Stimulated activated CD8-positive, alpha-beta memory T cell treated with anti-CD3 and anti-CD28 coated beads, Interleukin-12 subunit alpha, Interleukin-12 subunit beta, amount 100 ng/mL, for 4 hours (primary cell): ENCODE results near the gene CCT8L2.
A peak's percentile ranks its signal among the peaks of the same experiment; 100 is the strongest.
"Not testable (repeated sequence)": the region's sequence is repeated elsewhere in the genome, so short reads cannot be mapped to it uniquely, and the experiment has no call there.

Experiments used
- DNase-seq: peaks from one replicate; pipeline ENCODE4 v3.0.0-alpha.2; 2020; ENCODE audit warnings: low read depth

CCT8L2 gene, protein sequence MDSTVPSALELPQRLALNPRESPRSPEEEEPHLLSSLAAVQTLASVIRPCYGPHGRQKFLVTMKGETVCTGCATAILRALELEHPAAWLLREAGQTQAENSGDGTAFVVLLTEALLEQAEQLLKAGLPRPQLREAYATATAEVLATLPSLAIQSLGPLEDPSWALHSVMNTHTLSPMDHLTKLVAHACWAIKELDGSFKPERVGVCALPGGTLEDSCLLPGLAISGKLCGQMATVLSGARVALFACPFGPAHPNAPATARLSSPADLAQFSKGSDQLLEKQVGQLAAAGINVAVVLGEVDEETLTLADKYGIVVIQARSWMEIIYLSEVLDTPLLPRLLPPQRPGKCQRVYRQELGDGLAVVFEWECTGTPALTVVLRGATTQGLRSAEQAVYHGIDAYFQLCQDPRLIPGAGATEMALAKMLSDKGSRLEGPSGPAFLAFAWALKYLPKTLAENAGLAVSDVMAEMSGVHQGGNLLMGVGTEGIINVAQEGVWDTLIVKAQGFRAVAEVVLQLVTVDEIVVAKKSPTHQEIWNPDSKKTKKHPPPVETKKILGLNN

DNA sequence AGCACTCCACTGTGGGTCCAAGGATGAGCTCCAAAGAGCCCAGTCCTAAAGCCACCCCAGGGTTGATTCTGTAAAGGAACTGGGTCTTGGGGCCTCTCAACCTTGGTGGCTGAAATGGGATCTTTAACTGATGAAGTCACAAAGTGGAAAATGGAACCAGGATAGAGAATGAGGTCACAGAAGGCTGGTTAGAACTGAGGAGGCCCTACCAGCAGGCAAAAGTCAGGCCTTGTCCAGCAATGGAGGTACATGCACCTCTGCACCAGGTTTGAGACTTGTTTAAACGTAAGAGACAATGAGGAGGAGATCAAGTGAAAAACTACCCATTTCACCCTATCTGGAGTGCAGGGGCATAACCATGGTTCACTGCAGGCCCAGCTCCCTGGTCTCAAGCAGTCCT, at the start of gene CCT8L2:
TSS of gene CCT8L2 (minus strand) at position 101 of the 400 bp plus-strand sequence. CDS start 260 bp downstream, outside the sequence.
- not testable (repeated sequence) for DNase-seq

DNA sequence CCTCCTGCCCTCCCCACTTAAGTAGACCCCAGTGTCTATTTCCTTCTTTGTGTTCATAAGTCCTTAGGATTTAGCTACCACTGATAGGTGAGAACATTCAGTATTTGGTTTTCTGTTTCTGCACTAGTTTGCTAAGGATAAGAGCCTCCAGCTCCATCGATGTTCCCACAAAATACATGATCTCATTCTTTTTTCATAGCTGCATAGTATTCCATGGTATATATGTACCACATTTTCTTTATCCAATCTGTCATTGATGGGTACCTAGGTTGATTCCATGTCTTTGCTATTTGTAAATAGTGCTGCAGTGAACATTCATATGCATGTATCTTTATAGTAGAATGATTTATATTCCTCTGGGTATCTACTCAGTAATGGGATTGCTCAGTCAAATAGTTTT, 42.8 kb upstream of the CCT8L2 start:
- DNase-seq = not testable (repeated sequence)

DNA sequence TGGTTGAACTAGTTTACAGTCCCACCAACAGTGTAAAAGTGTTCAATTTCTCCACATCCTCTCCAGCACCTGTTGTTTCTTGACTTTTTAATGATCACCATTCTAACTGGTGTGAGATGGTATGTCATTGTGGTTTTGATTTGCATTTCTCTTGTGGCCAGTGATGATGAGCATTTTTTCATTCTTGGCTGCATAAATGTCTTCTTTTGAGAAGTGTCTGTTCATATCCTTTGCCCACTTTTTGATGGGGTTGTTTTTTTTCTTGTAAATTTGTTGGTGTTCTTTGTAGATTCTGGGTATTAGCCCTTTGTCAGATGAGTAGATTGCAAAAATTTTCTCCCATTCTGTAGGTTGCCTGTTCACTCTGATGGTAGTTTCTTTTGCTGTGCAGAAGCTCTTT, 41.5 kb upstream of the CCT8L2 start:
- not testable (repeated sequence) for DNase-seq

DNA sequence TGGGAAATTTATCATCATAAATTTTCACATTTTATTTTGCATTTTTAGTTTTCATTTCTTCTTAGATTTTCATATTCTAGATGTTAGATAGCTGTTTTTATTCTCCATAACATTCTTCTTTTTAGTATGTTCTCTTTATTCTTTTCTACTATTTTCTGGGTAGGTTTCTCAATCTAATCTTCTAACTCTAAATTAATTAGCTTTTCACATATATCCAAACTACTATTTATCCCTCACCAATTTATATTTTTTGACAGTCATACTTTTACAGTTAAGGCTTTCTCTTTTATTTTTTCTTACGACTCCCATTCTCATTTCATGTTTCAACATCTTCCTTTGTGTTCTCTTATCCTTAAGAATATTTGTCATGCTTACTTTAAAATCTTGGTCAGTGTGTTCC, 35.9 kb upstream of the CCT8L2 start:
- DNase-seq = not testable (repeated sequence)

DNA sequence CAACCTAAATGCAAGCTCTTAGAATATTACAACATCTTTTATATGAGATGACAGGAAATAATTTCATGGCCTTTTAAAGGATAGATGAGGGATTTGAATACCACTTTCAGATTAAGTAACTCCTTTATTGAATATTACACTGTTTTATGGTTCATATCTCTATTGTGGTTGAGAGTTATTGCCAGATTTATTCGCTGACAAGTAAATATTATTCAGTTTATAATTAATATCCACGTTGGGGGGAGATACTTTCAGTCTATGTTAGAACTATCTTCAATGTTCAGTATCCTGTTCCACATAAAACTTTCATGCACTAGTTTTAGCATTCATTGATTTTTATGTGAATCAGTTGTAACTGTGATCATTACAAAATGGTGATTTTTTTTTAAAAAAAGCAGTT, 32.4 kb upstream of the CCT8L2 start:
- DNase-seq = not testable (repeated sequence)

DNA sequence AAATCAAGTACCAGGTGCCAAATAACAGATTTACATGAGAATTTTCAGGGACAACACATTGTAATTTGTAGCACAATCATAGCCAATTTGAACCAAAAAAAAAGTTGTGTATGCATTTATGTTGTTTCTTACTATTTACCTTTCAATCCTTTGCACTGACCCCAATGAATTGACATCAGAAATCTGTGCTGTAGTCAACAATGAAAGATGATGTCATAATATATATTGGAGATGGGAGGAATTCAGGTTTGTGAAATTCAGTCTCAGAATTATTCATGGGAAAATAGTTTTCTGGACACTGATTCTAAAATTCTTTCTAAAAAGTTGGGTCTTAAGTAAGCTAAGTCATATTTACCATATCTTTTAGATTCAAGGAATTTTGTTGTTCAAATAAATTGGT, 31.0 kb upstream of the CCT8L2 start:
- DNase-seq = not testable (repeated sequence)

DNA sequence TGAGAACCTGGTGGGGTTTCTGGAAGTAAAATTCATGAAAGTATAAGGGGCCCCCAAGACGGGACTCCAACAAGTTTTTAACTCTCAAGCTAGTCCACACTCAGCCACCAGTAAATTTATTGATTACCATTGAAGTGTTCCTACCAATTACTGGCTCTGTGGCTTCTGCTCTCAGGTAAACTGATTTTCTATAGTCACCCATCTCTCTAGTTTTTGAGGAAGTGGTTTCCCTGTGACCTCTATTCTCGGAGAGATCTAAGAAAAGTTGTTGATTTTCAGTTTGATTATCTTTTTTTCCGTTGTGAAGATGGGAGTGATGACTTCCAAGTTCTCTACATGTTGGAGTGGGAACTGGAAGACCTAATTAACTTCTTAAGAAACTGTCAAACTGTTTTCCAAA, 24.9 kb upstream of the CCT8L2 start:
- DNase-seq = not testable (repeated sequence)

DNA sequence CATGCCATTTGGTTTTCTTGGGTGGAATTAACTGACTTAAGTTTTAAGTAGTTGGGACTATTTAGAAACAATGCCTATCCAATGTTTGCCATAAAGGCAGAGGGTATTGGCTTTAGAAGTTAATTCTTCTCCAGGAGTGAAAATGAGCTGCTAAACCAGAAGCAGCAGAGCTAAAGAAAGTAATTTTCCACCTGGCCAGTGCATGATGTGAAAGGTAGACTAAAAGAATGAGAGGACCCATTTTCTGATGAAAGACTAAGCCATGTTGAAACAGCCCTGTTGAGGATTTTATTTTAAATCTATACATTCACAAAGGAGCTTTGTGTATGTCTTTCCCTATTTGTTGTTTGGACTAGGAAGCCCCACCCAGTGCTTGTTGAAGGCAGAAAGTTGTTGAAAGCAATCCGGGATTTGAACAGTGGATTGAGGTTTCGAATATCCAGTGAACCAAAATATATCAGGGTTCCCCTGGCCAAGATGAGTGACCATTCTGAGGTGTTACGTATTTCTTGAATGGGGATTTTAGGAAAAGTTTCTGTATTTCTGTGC, 23.9 kb upstream of the CCT8L2 start:
- DNase-seq = not testable (repeated sequence)

DNA sequence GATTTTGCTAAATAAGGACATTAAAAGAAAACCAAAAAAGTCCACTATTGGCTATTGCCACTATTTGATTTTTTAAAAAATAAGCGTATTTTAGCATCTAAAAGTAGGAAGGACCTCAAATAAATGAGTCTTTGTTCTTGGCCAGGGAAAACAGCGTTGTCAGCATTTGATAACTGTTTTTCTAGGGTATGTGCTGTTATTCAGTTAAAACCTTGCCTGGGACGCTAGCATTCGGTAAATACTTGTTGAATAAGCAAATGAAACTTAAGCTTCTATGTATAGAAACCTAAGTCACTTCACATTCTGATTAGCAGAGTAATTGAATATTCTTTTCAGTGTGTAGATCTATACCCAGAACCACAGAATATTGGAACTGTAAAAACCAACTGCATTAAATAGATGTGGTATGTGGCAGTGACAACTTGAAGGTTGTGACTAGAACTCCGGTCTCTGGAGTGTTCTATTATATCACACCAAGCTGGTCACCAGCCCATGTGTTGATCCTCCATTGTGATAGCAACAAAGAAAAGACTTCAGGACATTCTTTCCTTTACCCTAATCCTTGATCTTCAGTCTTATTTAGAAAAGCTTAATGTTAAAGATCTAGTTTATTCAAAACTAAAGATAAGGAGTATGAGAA, 23.1 kb upstream of the CCT8L2 start:
- DNase-seq = not testable (repeated sequence)

DNA sequence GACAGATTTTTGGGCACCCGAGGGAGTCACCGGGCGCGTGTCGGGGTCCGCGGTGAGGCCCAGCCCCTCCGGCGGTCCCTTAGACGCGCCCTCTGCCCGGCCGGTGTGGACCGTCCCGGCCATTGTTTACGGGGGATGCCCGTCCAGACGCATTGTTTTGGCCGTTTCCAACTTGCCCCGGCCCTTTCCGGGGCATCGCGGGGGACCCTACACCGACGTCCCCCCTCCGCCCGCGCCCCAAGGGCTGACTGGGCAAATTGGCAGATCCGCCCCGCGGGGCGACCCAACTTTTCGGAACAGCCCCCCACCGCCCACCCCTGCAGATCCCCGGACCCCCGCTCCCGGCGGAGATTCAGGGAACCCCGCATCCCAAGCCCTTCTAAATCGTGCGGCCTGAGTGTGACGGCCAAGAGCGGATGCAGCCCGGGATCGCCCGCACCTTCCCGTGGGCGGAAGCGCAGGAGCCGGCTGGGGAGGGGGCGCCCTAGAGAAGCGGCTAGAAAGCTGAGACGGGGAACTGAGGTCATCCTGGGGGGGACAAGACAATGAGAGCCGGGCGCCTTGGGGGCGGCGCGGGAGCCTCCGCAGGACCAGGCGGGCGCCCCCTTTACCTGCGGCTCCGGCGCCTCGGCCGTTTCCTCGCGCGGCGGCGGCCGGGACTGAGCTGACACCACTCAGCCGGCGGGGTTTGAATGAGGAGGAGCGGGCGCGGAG, 17.1 kb upstream of the CCT8L2 start:
- no peak for DNase-seq

DNA sequence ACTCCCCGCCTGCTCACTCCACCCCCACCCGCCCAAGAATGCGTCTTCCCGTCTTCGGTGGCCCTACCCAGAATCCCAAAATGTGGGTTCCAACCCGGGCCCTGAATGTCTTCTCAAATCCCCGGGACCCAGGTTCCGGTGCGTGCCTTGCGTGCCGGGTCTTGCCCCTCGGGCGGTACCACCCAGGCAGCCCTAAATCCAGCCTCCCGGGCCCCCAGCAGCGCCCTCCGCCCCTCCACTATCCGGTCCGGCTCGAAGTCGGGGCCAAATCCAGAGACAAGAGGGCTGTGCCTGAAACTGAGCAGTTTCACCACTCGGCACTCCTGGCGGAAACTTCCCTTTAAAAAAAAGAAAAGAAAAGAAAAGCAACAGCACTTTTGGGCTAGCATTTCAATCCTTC, 16.3 kb upstream of the CCT8L2 start:
- no peak for DNase-seq

DNA sequence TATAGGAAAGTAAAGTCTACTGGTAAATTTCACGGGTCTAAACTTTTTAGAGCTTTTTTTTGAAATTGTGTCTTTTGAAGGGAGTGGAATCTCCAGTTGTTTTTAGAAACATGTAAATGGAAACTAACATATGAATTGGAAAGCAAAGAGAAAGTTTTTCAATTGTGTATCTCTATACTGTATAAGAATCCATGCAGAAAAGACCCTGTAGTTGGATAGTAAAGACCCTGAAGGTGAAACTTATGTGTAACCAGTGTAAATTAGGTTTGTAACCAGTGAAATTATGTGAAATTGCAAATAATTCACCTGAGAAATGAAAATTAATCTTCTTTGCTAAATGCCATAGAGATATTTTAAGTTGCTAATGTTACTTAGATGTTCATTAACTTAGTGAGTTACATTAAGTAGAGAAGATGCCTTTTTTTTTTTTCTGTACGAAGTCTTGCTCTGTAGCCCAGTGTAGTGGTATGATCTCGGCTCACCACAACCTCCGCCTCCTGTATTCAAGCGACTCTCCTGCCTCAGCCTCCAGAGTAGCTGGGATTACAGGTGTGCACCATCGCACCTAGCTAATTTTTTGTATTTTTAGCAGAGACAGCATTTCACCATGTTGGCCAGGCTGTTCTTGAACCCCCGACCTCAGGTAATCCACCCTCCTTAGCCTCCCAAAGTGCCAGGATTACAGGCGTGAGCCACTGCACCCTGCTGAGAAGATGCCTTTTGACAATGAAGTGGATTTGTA, 11.8 kb upstream of the CCT8L2 start:
- not testable (repeated sequence) for DNase-seq

DNA sequence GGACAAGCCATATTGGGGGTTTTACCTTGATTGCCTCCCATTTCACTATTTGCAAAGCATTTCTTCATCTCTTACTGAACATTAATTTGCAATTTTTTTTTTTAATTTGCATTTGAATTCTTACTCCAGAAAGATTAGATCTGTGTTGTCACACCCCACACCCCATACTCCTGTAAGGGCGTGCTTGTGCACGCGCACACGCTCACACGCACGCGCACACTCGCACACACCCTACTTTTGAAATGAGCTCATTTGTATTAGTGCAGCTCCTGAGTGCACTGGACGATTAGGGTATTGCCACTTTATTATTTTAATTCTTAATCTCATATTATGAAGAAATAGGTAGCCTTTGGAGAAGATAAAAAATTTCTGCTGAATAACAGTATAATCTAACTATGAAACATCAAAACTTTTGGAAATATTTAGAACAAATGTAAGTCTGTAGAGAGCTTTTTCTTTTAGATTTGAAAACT, 11.2 kb upstream of the CCT8L2 start:
- not testable (repeated sequence) for DNase-seq

DNA sequence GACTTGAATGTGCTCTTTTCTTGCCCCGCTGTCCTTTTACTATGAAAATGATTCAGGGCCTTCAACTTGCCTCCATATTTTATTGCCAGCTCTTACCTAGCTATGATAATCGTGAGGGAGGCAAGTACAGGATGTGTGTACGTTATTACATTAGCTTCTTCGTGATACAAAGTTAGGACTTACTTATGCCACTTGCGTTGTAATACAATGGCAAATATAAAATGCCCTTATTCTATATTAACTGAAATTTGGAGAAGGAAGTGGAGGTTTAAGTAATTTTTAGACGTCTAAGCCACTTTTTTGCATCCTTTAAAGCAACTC, 10.8 kb upstream of the CCT8L2 start:
- DNase-seq = no peak

DNA sequence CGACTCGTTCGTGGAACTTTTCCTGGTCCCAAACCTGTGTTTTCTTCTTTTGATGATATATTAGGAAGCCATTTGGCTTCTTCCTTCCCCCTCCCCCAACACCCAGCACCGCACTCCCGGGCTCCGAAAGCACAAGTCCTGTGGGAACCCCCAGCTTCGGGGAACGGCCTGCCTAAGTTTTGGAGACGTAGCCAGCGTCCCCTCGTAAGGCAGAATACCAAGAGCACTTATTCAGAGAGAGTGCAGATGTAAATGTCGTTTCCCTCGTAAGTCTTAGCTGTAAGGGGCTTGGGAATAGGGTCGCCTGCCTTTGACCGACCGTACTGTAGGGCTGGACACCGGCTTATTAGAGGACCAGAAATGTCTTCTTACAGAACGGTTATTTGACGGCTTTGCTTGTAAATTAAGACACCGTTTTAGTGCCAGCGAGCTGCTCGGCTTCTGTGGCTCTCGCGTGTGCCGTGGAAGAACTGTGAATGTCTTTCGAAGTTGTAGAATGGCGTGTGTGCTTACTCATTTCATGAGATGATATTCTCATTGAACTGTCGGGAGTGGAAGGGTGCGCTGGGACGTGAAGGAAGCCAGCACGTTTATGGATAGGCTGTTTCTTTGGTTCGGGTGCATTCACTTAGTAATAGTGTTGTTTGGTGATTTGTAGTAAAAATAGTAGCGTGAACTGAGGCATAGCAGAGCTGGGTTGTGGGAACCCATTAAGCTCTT, 10.3 kb upstream of the CCT8L2 start:
- DNase-seq = not testable (repeated sequence)

DNA sequence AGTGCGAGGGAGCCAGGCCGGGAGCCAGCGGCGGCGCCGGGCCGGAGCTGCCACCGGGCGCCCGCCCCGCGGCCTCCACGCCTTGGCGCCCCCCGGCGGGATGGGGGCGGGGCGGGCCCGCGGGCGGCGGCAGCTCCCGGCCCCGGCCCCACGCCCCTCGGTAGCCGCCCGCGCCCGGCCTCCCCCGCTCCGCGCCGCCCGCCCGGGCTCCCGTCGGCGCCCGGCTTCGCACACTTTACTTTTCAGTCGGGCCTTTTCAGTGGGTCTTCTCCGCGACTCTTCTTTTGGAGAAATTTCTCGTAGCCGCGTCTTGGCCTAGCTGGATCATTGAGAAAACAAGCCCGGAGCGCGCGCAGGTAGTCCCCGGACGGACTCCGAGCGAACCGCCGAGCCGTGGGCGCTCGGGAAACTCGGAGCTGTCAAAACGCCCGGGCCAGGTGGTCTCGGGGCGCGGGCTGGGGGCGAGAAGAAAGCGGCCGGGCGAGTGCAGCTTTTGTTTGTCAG, 9.7 kb upstream of the CCT8L2 start:
- not testable (repeated sequence) for DNase-seq

DNA sequence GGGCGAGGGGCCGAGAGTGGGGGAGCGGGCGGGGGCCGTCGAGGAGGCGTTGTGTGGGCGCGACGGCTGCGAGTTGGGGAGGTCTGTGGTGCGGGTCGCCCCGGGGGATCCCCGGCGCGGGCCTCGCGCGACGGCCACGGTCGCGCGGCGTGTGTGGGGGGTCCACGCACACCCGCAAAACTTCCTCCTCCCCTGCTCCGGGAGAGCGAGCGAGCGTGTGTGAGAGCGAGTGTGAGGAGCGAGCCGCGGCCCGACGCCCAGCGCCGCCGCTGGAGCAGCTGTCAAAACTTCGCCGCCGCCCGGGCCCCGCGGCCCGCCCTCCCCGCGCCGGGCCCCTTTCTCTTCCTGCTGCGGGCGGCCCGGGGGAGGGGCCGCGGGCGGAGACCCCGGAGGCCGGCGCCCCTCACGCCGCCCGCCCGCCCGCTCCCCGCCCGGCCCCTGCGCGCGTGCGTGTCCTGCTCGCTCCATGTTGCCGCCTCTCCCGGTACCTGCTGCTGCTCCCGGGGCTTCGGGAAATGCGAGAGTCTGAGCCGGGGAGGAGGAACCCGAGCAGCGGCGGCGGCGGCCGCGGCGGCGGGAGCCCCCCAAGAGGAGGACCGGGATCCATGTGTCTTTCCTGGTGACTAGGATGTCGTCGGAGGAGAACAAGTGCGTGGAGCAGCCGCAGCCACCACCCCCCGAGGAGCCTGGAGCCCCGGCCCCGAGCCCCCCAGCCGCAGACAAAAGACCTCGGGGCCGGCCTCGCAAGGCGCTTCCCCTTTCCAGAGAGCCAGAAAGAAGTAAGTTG, 9.0 kb upstream of the CCT8L2 start:
- DNase-seq = no peak

DNA sequence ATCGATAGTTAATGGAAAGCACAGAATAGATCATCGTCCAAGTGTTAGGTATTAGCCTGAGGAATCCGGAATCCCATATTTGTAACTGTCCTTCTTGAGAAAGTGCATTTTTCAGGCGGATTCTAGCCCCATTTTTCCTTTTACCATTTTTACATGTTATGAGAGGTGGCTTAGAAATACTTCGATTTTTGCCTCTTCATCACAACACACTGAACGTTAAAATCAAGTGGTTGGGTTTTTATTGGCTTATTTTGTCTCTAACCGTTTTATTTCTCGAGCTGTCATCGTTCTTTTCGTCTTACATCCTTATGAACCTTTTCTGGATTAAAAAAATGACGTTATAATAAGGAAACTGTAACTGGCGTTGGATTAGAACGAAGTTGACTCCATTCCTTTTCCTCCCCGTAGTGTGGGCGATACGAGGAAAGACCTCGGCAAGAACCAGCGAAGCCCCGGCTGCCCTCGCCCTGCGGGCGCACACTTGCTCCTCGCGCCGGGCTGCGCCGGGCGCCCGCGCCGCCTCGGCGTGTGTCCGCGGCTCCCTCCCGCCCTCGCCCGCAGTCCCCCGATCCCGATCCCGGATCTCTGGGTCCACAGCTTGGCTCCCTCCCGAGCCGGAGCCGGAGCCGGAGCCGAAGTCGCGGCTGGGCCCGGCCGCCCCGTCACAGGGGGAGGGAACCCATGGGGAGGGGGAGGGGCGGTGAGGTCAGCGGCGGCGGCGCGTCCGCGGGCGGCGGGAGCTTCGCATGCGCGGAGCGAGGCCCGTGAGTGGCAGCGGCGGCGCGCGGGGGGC, 8.2 kb upstream of the CCT8L2 start:
- DNase-seq = peak; percentile 64

DNA sequence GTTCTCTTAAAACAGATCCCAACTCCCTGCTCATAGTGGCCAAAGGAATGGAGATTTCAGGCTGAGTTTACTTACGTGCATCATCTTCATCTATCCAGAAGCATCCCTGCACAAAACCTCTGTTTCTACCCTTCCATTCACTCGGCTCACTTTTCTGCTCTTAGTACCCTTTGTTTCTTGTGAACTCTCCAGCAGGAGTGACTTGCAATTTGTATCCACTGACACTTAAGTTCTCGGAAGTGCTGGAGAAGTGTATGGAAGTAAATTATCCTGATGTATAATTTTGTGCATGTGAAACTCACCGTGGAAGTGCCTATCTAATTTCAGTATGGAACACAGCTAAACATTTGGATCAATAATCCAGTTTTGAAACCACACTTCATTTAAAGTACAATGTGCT, 7.0 kb upstream of the CCT8L2 start:
- DNase-seq = not testable (repeated sequence)
